Vagina (tissue), 2 donors: ENCODE data around the gene CEP63.

Experiments
- POLR2A ChIP-seq, 2 donors: fragments of 450-650 bp; IDR thresholded peaks; one replicate each; pipeline ENCODE4 v1.6.1; 2017; ENCODE audit warnings: antibody characterized with exemption in 2 of 2, mild to moderate bottlenecking in 2 of 2, moderate library complexity in 2 of 2
- POLR2AphosphoS5 ChIP-seq, 2 donors: sonication (generic); formaldehyde crosslinking; IDR thresholded peaks; one replicate each; pipeline ENCODE4 v1.9.0; 2017; ENCODE audit warnings: antibody characterized with exemption in 2 of 2, mild to moderate bottlenecking in 2 of 2, low read depth in 1 of 2; ENCODE audit not compliant: insufficient read depth in 1 of 2
- TF ChIP-seq, protein P1 (sequence below), 3 experiments: fragments of 450-650 bp in 2 of 3; fragments of 200-600 bp in 1 of 3; sonication (generic) in 1 of 3; IDR thresholded peaks; one replicate each; pipeline ENCODE4 v1.5.1; 2017 to 2019; ENCODE audit warnings: antibody characterized with exemption in 3 of 3, mild to moderate bottlenecking in 2 of 3, moderate library complexity in 2 of 3

DNA sequence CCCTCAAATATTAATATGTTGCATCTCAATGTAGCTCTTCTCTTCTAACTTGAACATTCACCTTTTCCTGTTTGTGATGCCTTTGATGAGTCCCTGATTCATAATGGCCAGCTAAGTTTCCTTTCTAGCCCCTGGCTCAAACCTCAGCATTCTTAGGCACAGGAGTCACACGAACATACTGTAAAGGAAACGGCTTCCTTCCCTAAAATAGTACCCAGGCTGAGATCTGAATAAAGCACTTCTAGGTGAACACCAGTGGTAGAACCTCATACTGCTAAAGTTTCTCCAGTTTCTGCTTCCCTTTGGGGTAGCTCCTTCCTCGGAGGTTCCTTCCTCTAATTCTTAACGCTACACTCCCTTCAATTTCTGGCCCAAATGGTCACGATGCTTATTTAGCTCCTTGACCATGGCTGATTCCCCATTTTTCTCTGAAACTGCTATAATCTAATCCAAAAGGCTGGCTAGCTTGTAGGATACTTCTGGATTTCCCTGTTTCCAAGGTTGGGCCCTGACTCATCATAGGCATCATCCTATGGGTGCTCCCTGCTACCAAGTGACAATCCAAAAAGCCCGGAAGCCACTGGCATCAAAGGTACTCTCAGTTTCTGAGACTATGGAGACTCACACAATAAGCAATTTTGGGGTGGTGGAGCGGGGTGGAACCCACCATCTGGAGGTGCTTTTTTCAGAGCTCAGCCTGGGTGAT is 2.5 kb upstream of the CEP63 start:
- TF ChIP-seq, protein P1, sequence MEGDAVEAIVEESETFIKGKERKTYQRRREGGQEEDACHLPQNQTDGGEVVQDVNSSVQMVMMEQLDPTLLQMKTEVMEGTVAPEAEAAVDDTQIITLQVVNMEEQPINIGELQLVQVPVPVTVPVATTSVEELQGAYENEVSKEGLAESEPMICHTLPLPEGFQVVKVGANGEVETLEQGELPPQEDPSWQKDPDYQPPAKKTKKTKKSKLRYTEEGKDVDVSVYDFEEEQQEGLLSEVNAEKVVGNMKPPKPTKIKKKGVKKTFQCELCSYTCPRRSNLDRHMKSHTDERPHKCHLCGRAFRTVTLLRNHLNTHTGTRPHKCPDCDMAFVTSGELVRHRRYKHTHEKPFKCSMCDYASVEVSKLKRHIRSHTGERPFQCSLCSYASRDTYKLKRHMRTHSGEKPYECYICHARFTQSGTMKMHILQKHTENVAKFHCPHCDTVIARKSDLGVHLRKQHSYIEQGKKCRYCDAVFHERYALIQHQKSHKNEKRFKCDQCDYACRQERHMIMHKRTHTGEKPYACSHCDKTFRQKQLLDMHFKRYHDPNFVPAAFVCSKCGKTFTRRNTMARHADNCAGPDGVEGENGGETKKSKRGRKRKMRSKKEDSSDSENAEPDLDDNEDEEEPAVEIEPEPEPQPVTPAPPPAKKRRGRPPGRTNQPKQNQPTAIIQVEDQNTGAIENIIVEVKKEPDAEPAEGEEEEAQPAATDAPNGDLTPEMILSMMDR (IDR thresholded peaks at IDR 0.05) = no peak
- no peak for TF ChIP-seq POLR2A (IDR thresholded peaks at IDR 0.05)
- TF ChIP-seq POLR2AphosphoS5 (IDR thresholded peaks at IDR 0.05; ENCODE audit: insufficient read depth in 1 of 2, low read depth in 1 of 2) = no peak
